GM06990 (cell line): ENCODE data around the gene CELA2A.
"Not testable (repeated sequence)": the region's sequence is repeated elsewhere in the genome, so short reads cannot be mapped to it uniquely, and the experiment has no call there.

ENCODE experiments used
- DNase-seq: peaks from one replicate; pipeline ENCODE4 v3.0.0-alpha.2; 2011; ENCODE audit not compliant: insufficient read length; ENCODE audit errors: extremely low read depth
- H3K27me3 ChIP-seq: replicated peaks from 2 replicates; pipeline ENCODE4 v1.6.0; 2011; ENCODE audit warnings: low read length; ENCODE audit not compliant: control insufficient read depth, insufficient read depth
- H3K36me3 ChIP-seq: 2 replicates; pipeline ENCODE4 v1.5.1; 2011; ENCODE audit warnings: low read length; ENCODE audit not compliant: control insufficient read depth, insufficient read depth
- H3K4me3 ChIP-seq: replicated peaks from 2 replicates; pipeline ENCODE4 v1.5.1; 2011; ENCODE audit warnings: low read depth, mild to moderate bottlenecking, control low read depth, low read length
- CTCF ChIP-seq: IDR thresholded peaks from 2 replicates; pipeline ENCODE4 v1.5.1; 2011; ENCODE audit warnings: low read length, control low read depth, mild to moderate bottlenecking, inconsistent platforms; ENCODE audit not compliant: insufficient read depth, poor library complexity, severe bottlenecking

Gene CELA2A

GRCh38 chr1:15468145-15468544 lies 11.6 kb downstream of the CELA2A start:
- TF ChIP-seq CTCF = no peak
- no peak for DNase-seq
- Histone ChIP-seq H3K27me3 (no peaks in the 10 kb centered on the region; the same call in 1 of the 2 replicates), H3K36me3 (no peaks in the 10 kb centered on the region), H3K4me3 (no peak overlapping the region)

- no peak for DNase-seq
- Histone ChIP-seq H3K4me3 (no peak overlapping the region), H3K36me3 (no peaks in the 10 kb centered on the region), H3K27me3 (no peaks in the 10 kb centered on the region; the same call in 1 of the 2 replicates)
- no peak for TF ChIP-seq CTCF
Measured at GRCh38 chr1:15469361-15469760, 12.8 kb downstream of the CELA2A start.

- H3K36me3 ChIP-seq, H3K27me3 ChIP-seq, H3K4me3 ChIP-seq, DNase-seq: not testable (repeated sequence)
Measured at GRCh38 chr1:15469821-15470448, 13.4 kb downstream of the CELA2A start.

GRCh38 chr1:15471067-15471466 lies 14.5 kb downstream of the CELA2A start:
- not testable (repeated sequence) for H3K27me3 ChIP-seq, H3K4me3 ChIP-seq, H3K36me3 ChIP-seq, DNase-seq

- not testable (repeated sequence) for DNase-seq, H3K4me3 ChIP-seq, H3K27me3 ChIP-seq, H3K36me3 ChIP-seq
Measured at GRCh38 chr1:15471723-15472122, 15.2 kb downstream of the CELA2A start.

- no peak for DNase-seq
- Histone ChIP-seq H3K27me3 (no peaks in the 10 kb centered on the region; the same call in 1 of the 2 replicates), H3K36me3 (no peaks in the 10 kb centered on the region), H3K4me3 (no peak overlapping the region)
- TF ChIP-seq CTCF = no peak
Measured at GRCh38 chr1:15472587-15472986, 16.1 kb downstream of the CELA2A start.

- DNase-seq = no peak
- H3K4me3 ChIP-seq = no peak within 1 kb of the TSS
- TF ChIP-seq CTCF = no peak
- no peaks in the 10 kb centered on the region for H3K36me3 ChIP-seq
- H3K27me3 ChIP-seq = no peaks in the 10 kb centered on the region; the same call in 1 of the 2 replicates
Measured at GRCh38 chr1:15475752-15476314, 19.3 kb downstream of the CELA2A start, which contains the start of gene CELA2B. Gene CELA2B (plus strand): TSS chr1:15476104. CDS start chr1:15476126, 22 bp downstream.
